GM23338 (cell line): ENCODE measurements around the gene GCN1.

Experiments used
- CREB1 ChIP-seq: fragments of 250-450 bp; sonication (Bioruptor Pico); IDR thresholded peaks from 2 replicates; pipeline ENCODE4 v1.5.0; 2020; ENCODE audit warnings: low read depth, mild to moderate bottlenecking, moderate library complexity
- EZH2 ChIP-seq: fragments of 200-600 bp; sonication (generic); IDR thresholded peaks from one replicate; pipeline ENCODE4 v1.8.0; 2017; ENCODE audit warnings: antibody characterized with exemption, mild to moderate bottlenecking, low read depth; ENCODE audit not compliant: unreplicated experiment
- EZH2phosphoT487 ChIP-seq: fragments of 200-600 bp; sonication (generic); IDR thresholded peaks from one replicate; pipeline ENCODE4 v1.8.1; 2018; ENCODE audit warnings: antibody characterized with exemption; ENCODE audit not compliant: unreplicated experiment
- JUNB ChIP-seq: IDR thresholded peaks from one replicate; pipeline ENCODE4 v1.6.1; 2016; ENCODE audit warnings: antibody characterized with exemption; ENCODE audit not compliant: unreplicated experiment
- NANOG ChIP-seq: IDR thresholded peaks from 2 replicates; pipeline ENCODE4 v1.6.1; 2016; ENCODE audit warnings: antibody characterized with exemption, borderline replicate concordance
- POLR2AphosphoS5 ChIP-seq: IDR thresholded peaks from 2 replicates; pipeline ENCODE4 v1.6.1; 2016; ENCODE audit warnings: antibody characterized with exemption, low read depth
- STAT1 ChIP-seq: IDR thresholded peaks from one replicate; pipeline ENCODE4 v1.6.1; 2016; ENCODE audit warnings: antibody characterized with exemption; ENCODE audit not compliant: unreplicated experiment
- ZNF114 ChIP-seq: fragments of 250-450 bp; sonication (Bioruptor Pico); IDR thresholded peaks from 2 replicates; pipeline ENCODE4 v1.5.0; 2020; ENCODE audit warnings: mild to moderate bottlenecking, moderate library complexity
- TF ChIP-seq, protein P1 (sequence below): IDR thresholded peaks from one replicate; pipeline ENCODE4 v1.6.1; 2018; ENCODE audit warnings: antibody characterized with exemption; ENCODE audit not compliant: unreplicated experiment
- TF ChIP-seq, protein P2 (sequence below), 2 experiments: fragments of 200-600 bp in 1 of 2; sonication (generic) in 1 of 2; conservative IDR thresholded peaks; 2 replicates each; pipeline versions ENCODE4 v1.5.1 to v1.6.1; 2016 to 2017; ENCODE audit warnings: antibody characterized with exemption in 2 of 2, low read depth in 2 of 2, mild to moderate bottlenecking in 2 of 2, moderate library complexity in 1 of 2
- TF ChIP-seq, protein P3 (sequence below): IDR thresholded peaks from 2 replicates; pipeline ENCODE4 v1.6.1; 2016; ENCODE audit warnings: antibody characterized with exemption

DNA sequence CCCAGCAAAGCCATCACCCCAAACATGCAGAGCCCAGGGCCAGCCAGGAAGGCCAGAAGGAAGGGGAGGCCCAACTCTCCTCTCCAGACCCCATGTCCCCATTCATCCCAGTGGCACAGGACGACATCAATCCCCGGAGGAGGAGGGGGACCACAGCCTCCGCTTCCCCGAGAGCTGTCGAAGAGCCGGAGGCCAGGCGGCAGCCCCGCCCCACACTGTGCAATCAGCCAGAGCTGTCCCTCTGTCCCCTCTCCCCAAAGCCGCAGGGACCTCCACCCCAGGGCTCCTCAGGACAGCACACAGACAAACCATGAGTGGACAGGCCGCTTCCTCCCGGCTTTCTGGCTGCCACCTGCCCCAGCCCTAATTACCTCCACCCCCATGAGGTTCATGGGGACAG is 94.8 kb downstream of the GCN1 start:
- TF ChIP-seq, protein P1, sequence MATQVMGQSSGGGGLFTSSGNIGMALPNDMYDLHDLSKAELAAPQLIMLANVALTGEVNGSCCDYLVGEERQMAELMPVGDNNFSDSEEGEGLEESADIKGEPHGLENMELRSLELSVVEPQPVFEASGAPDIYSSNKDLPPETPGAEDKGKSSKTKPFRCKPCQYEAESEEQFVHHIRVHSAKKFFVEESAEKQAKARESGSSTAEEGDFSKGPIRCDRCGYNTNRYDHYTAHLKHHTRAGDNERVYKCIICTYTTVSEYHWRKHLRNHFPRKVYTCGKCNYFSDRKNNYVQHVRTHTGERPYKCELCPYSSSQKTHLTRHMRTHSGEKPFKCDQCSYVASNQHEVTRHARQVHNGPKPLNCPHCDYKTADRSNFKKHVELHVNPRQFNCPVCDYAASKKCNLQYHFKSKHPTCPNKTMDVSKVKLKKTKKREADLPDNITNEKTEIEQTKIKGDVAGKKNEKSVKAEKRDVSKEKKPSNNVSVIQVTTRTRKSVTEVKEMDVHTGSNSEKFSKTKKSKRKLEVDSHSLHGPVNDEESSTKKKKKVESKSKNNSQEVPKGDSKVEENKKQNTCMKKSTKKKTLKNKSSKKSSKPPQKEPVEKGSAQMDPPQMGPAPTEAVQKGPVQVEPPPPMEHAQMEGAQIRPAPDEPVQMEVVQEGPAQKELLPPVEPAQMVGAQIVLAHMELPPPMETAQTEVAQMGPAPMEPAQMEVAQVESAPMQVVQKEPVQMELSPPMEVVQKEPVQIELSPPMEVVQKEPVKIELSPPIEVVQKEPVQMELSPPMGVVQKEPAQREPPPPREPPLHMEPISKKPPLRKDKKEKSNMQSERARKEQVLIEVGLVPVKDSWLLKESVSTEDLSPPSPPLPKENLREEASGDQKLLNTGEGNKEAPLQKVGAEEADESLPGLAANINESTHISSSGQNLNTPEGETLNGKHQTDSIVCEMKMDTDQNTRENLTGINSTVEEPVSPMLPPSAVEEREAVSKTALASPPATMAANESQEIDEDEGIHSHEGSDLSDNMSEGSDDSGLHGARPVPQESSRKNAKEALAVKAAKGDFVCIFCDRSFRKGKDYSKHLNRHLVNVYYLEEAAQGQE, result no peak
- TF ChIP-seq EZH2 (no peak), POLR2AphosphoS5 (no peak), NANOG (no peak), JUNB (no peak), EZH2phosphoT487 (no peak), CREB1 (CRISPR knock-in tag) (no peak), ZNF114 (no peak), STAT1 (no peak)
- TF ChIP-seq, protein P2, sequence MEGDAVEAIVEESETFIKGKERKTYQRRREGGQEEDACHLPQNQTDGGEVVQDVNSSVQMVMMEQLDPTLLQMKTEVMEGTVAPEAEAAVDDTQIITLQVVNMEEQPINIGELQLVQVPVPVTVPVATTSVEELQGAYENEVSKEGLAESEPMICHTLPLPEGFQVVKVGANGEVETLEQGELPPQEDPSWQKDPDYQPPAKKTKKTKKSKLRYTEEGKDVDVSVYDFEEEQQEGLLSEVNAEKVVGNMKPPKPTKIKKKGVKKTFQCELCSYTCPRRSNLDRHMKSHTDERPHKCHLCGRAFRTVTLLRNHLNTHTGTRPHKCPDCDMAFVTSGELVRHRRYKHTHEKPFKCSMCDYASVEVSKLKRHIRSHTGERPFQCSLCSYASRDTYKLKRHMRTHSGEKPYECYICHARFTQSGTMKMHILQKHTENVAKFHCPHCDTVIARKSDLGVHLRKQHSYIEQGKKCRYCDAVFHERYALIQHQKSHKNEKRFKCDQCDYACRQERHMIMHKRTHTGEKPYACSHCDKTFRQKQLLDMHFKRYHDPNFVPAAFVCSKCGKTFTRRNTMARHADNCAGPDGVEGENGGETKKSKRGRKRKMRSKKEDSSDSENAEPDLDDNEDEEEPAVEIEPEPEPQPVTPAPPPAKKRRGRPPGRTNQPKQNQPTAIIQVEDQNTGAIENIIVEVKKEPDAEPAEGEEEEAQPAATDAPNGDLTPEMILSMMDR (conservative IDR thresholded peaks at IDR 0.05; ENCODE audit: low read depth in 2 of 2), result no peak
- TF ChIP-seq, protein P3, sequence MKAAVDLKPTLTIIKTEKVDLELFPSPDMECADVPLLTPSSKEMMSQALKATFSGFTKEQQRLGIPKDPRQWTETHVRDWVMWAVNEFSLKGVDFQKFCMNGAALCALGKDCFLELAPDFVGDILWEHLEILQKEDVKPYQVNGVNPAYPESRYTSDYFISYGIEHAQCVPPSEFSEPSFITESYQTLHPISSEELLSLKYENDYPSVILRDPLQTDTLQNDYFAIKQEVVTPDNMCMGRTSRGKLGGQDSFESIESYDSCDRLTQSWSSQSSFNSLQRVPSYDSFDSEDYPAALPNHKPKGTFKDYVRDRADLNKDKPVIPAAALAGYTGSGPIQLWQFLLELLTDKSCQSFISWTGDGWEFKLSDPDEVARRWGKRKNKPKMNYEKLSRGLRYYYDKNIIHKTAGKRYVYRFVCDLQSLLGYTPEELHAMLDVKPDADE, result no peak
